Lower leg skin (tissue), 4 donors: Measurements from ENCODE around the gene GIPR. TPM values are rescaled to one million over a fixed set of nuclear protein-coding genes. Genes with fewer than 3 reads are reported as not detected.

ENCODE experiments used
- DNase-seq, 2 donors: peaks; one replicate each; pipeline ENCODE4 v3.0.0-alpha.2; 2019; ENCODE audit warnings: low spot score in 2 of 2
- H3K4me3 ChIP-seq: fragments of 200-600 bp; sonication (generic); 2 replicates; pipeline ENCODE4 v1.5.1; 2017; ENCODE audit warnings: mild to moderate bottlenecking, low read depth; ENCODE audit not compliant: poor library complexity, severe bottlenecking
- POLR2A ChIP-seq, 2 donors: fragments of 450-650 bp; IDR thresholded peaks; one replicate each; pipeline ENCODE4 v1.6.1; 2016 to 2017; ENCODE audit warnings: antibody characterized with exemption in 2 of 2, mild to moderate bottlenecking in 1 of 2, moderate library complexity in 1 of 2
- WGBS, 2 donors: methylation state at CpG; one replicate each; pipeline ENCODE4 v1.1.5; 2018; 5-methylcytosine and 5-hydroxymethylcytosine counted together
- intact Hi-C: fragments of 100-400 bp; cut with DNase I; formaldehyde crosslinking; loops from one replicate; pipeline ENCODE4 v1.15.0; 2023; ENCODE audit warnings: low total_unique reads
- total RNA-seq, 4 donors: library from RNA; depleted of rRNA; stranded (reverse); fragments of >200 nt; gene quantifications; one replicate each; pipeline ENCODE4 v1.1.0, GENCODE V29; 2016
- TF ChIP-seq, protein P1 (sequence below), 3 donors: fragments of 450-650 bp; IDR thresholded peaks; one replicate each; pipeline ENCODE4 v1.5.1; 2016; ENCODE audit warnings: antibody characterized with exemption in 3 of 3, mild to moderate bottlenecking in 3 of 3, moderate library complexity in 2 of 3

The GIPR gene
- total RNA-seq, 4 donors from 2014 or later: 1.4 to 3.9 (median 2.0) TPM

DNA sequence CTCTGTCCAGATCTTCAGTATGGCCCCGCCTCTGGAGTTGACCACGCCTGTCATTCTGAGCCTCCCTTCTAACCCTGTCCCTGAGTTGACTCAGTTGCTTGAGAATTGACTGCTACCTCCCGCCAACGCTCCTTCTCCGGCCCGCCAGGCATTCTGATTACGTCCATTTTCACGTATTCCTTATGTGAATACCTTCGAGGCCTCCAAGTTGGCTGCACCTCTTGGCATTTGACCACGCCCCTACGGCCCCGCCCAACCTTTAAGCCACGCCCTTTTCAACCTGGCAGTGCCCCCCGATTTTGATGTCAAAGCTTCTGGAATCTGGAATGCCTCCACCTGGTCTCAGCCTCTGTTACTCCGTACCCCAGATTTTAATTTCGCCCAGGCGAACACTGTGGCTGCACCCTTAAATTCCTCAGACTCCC, 27.2 kb upstream of the GIPR start:
- TF ChIP-seq, protein P1, sequence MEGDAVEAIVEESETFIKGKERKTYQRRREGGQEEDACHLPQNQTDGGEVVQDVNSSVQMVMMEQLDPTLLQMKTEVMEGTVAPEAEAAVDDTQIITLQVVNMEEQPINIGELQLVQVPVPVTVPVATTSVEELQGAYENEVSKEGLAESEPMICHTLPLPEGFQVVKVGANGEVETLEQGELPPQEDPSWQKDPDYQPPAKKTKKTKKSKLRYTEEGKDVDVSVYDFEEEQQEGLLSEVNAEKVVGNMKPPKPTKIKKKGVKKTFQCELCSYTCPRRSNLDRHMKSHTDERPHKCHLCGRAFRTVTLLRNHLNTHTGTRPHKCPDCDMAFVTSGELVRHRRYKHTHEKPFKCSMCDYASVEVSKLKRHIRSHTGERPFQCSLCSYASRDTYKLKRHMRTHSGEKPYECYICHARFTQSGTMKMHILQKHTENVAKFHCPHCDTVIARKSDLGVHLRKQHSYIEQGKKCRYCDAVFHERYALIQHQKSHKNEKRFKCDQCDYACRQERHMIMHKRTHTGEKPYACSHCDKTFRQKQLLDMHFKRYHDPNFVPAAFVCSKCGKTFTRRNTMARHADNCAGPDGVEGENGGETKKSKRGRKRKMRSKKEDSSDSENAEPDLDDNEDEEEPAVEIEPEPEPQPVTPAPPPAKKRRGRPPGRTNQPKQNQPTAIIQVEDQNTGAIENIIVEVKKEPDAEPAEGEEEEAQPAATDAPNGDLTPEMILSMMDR (IDR thresholded peaks at IDR 0.05): no peak
- no peak for TF ChIP-seq POLR2A (IDR thresholded peaks at IDR 0.05)
- WGBS, 2 donors: 41 to 44% methylated on average over 17 of the region's 17 CpGs
- peak; percentile 32 to 91 for DNase-seq
- no peak overlapping the region for H3K4me3 ChIP-seq
- intact Hi-C loops: loop anchor here (5.0 to 10.0 kb wide), 3 partner anchors 34 to 116 kb away; no protein-coding TSS in a partner anchor

DNA sequence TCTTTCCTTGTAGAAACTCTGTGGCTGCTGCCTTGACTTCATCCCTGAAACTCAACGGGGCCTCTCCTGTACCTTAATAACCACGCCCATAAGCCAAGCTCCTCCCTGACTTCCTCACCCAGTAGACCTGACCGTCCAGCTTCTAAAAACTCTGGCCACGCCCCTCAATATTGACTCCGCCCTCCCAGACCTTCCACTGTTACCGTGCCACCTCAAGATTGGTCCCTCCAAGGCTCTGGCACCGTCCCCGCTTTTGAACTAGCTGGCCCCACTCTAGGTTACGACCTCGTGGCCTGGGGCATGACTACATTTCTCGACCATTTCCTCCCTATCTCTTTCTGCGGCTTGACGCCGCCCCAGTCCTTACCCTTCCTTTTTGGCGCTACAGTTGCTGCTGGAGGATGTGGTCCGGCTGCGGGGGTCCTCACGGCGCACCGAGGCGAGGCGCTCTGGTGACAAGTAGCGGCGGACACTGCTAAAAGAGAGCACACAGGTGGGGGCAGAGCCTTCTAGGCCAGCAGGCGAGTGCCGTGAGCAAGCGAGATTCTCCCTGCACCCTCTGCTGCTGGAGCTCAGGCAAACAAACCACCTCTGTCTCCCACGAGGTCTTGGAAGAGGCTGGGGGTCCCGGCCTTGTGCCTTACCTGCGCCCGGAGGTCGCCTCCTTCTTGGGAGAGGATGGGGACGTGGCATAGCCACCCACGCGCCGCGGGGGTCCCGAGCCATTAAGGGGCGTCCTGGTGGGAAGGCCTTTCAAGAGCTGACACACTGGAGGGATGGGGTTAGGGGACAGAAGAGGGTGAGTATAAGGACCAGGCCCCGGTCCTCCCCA, 26.5 kb upstream of the GIPR start:
- no peak overlapping the region for H3K4me3 ChIP-seq
- TF ChIP-seq POLR2A (IDR thresholded peaks at IDR 0.05): no peak
- TF ChIP-seq, protein P1 (IDR thresholded peaks at IDR 0.05): no peak
- intact Hi-C loops: loop anchor here (5.0 to 10.0 kb wide), 3 partner anchors 34 to 117 kb away; no protein-coding TSS in a partner anchor
- 1 to 5% methylated on average over 34 to 38 of the region's 40 CpGs for WGBS, 2 donors
- DNase-seq: peak; percentile 91 to 97

DNA sequence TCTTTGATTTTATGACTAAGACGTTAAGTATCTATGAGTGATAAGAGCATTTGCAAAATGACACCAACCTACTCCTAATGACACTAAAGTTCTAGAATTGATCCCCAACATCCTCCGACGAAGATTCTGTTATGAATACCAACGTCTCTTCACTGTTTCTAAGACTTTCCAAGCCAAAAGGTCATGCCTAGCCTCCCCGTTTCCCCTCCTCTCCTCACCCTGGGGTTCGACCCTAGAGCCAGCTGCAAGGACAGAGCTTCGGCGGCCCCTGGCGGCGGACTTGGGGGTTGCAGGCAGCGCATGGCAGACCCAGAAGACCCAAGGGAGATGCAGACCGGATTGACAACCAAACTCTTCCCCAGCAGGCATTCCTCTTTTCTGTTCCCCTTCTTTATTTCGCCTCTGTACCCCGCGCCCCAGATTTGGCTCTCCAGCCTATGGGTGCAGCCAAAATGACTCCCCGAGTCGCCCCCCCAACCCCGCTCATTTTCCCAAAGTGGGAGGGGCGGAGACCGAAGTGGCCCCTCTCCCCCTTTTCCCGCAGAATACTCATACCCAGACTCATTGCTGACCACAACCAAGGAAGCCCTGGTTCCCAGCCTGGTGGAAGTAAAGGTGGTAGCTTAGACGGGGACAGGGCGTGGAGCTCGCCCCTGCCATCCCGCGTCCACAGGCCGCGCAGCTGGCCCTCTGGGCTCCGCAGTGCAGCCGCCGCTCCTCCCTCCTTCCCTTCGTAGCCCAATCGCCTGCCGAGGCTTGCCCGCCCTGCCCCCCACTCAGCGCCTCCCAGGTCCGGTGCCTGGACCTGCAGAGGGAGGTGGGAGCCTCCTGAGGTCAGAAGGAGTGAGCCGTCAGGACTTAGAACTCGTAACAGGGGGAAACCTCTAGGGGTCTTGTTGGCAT, 24.7 kb upstream of the GIPR start:
- peak; percentile 73 to 97 for DNase-seq
- H3K4me3 ChIP-seq: no peak overlapping the region
- 13 to 15% methylated on average over 39 of the region's 39 CpGs for WGBS, 2 donors
- TF ChIP-seq, protein P1 (IDR thresholded peaks at IDR 0.05): peak in 1 of 3 donors; percentile 95
- no peak for TF ChIP-seq POLR2A (IDR thresholded peaks at IDR 0.05)
- intact Hi-C loops: loop anchor here (5.0 to 10.0 kb wide), 3 partner anchors 36 to 118 kb away; no protein-coding TSS in a partner anchor

DNA sequence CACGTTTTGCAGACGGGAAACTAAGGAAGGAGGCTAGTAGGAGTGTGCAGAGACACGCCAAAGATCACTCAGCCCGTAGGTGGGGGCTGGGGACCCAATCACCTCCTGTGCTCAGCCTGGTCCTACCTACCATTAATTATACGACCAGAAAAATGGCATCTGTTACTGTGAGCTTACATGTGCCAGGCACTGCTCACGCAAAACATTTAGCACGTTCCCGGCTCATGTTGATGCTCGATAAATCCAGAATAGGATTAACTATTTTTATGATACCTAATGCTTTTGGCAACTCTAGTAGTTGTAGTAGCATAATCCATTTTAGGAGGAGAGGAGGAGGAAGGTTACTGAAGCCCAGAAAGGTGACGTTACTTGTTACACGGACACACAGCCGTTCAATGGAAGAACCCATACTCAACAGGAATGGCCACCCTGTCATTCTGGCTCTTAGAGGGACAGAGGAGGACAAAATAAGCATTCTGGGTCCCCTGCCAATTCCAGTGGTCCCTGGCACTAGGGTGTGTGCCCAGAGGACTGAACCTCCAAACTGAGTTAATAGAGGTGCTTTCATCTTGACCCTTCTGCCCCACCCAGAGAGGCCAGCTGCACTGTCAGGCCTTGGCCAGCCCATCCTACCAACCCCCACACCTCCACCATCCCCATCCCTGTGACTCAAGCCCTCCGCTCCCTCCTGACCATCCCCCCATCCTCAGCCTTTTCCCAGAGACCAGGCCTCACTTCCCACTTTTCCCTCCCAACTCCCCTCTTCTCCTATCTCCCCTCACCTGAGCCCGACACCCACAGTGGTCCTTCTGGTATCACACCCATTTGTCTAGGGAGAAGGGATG, 23.9 kb upstream of the GIPR start:
- WGBS, 2 donors: 49 to 53% methylated on average over 14 of the region's 14 CpGs
- DNase-seq: no peak
- TF ChIP-seq POLR2A (IDR thresholded peaks at IDR 0.05): no peak
- TF ChIP-seq, protein P1 (IDR thresholded peaks at IDR 0.05): no peak
- intact Hi-C loops: loop anchor here (5.0 to 10.0 kb wide), 3 partner anchors 37 to 119 kb away; no protein-coding TSS in a partner anchor
- no peak overlapping the region for H3K4me3 ChIP-seq
